K562 (cell line): Measurements from ENCODE around the gene NPDC1. TPM values are rescaled to one million over a fixed set of nuclear protein-coding genes. Genes with fewer than 3 reads are reported as not detected.

Source experiments
- BHLHE40 ChIP-seq: IDR thresholded peaks from 2 replicates; pipeline ENCODE4 v1.6.1; 2011; ENCODE audit warnings: low read length, improper control_type of control experiment
- BRF2 ChIP-seq: IDR thresholded peaks from 3 replicates; pipeline ENCODE4 v1.6.1; 2011; ENCODE audit warnings: borderline replicate concordance, mild to moderate bottlenecking; ENCODE audit not compliant: insufficient read length, insufficient read depth
- E2F4 ChIP-seq: sonication (generic); formaldehyde crosslinking; IDR thresholded peaks from 2 replicates; pipeline ENCODE4 v1.8.0; 2022; ENCODE audit warnings: mild to moderate bottlenecking, low read depth, missing genetic modification reagents
- EHMT2 ChIP-seq: fragments of 450-650 bp; IDR thresholded peaks from 2 replicates; pipeline ENCODE4 v1.6.1; 2018; ENCODE audit warnings: antibody characterized with exemption
- HMBOX1 ChIP-seq: sonication (generic); IDR thresholded peaks from 2 replicates; pipeline ENCODE4 v1.6.1; 2016
- JUND ChIP-seq, 2 experiments: IDR thresholded peaks; 2 replicates in 1 of 2; 3 replicates in 1 of 2; pipeline ENCODE4 v1.6.1; 2011; ENCODE audit warnings: borderline replicate concordance in 2 of 2, low read depth in 2 of 2, low read length in 2 of 2, improper control_type of control experiment in 1 of 2, missing biosample characterization in 1 of 2, missing genetic modification characterization in 1 of 2, missing genetic modification reagents in 1 of 2
- MAZ ChIP-seq, 2 experiments: fragments of 450-650 bp in 1 of 2; sonication (generic) in 1 of 2; formaldehyde crosslinking; IDR thresholded peaks in 1 of 2; conservative IDR thresholded peaks in 1 of 2; 2 replicates each; pipeline versions ENCODE4 v1.4.0 to v1.5.0; 2020; ENCODE audit warnings: mild to moderate bottlenecking in 1 of 2, missing genetic modification reagents in 1 of 2
- MCM5 ChIP-seq: fragments of 450-650 bp; IDR thresholded peaks from 2 replicates; pipeline ENCODE4 v1.6.1; 2016; ENCODE audit warnings: low read depth
- PATZ1 ChIP-seq: fragments of 250-450 bp; sonication (Bioruptor Pico); IDR thresholded peaks from 2 replicates; pipeline ENCODE4 v1.5.0; 2020; ENCODE audit warnings: mild to moderate bottlenecking, borderline replicate concordance
- POLR2AphosphoS2 ChIP-seq: IDR thresholded peaks from 2 replicates; pipeline ENCODE4 v1.6.1; 2012; ENCODE audit warnings: low read length, improper control_type of control experiment
- PRMT5 ChIP-seq: sonication (generic); formaldehyde crosslinking; IDR thresholded peaks from 2 replicates; pipeline ENCODE4 v1.5.0; 2020; ENCODE audit warnings: missing genetic modification reagents
- SMARCB1 ChIP-seq: IDR thresholded peaks from 2 replicates; pipeline ENCODE4 v1.6.1; 2011; ENCODE audit warnings: improper control_type of control experiment, low read depth; ENCODE audit not compliant: insufficient read length
- SPI1 ChIP-seq: IDR thresholded peaks from 2 replicates; pipeline ENCODE4 v1.6.1; 2011; ENCODE audit warnings: low read depth, low read length, control low read depth, borderline replicate concordance
- XRCC4 ChIP-seq: IDR thresholded peaks from one replicate; pipeline ENCODE4 v1.6.1; 2011; ENCODE audit not compliant: insufficient read depth, insufficient read length; ENCODE audit errors: extremely low read depth
- ZBTB7A ChIP-seq: IDR thresholded peaks from 2 replicates; pipeline ENCODE4 v1.6.1; 2011; ENCODE audit warnings: low read depth, mild to moderate bottlenecking, low read length, moderate library complexity, borderline replicate concordance; ENCODE audit not compliant: control insufficient read depth
- ZNF655 ChIP-seq: fragments of 250-450 bp; sonication (Bioruptor Pico); IDR thresholded peaks from 2 replicates; pipeline ENCODE4 v1.5.0; 2021
- ZNF699 ChIP-seq: fragments of 250-450 bp; sonication (Bioruptor Pico); IDR thresholded peaks from 2 replicates; pipeline ENCODE4 v1.8.0; 2021; ENCODE audit warnings: mild to moderate bottlenecking, moderate library complexity; ENCODE audit not compliant: insufficient replicate concordance
- ZNF75A ChIP-seq: fragments of 450-650 bp; formaldehyde crosslinking; IDR thresholded peaks from 2 replicates; pipeline ENCODE4 v1.4.0; 2020; ENCODE audit warnings: mild to moderate bottlenecking
- polyA plus RNA-seq, 8 experiments: library from polyadenylated mRNA; depleted of rRNA in 4 of 8; stranded (reverse) in 5 of 8; unstranded in 3 of 8; fragments of >200 nt; fragmentation: Nextera tagmentation in 2 of 8; fragmentation: Illumina TruSeq in 1 of 8; extraction: Ambion mirVana in 2 of 8; extraction: Trizol in 1 of 8; gene quantifications; 2 replicates each; pipeline versions ENCODE4 v1.2.1 to v1.2.3, GENCODE V29; 2011 to 2014; ENCODE audit warnings: inconsistent platforms in 1 of 8, missing spikeins in 1 of 8
- total RNA-seq, 7 experiments: library from RNA; depleted of rRNA in 6 of 7; stranded (reverse); fragments of >200 nt in 6 of 7; fragmentation: Illumina TruSeq in 2 of 7; extraction: Trizol in 2 of 7; gene quantifications; 2 replicates each; pipeline versions ENCODE4 v1.2.1 to v1.2.3, GENCODE V29; 2011 to 2021; ENCODE audit warnings: low replicate concordance in 1 of 7
- TF ChIP-seq, protein P1 (sequence below): fragments of 250-450 bp; sonication (Bioruptor Pico); IDR thresholded peaks from 2 replicates; pipeline ENCODE4 v1.5.1; 2021; ENCODE audit warnings: mild to moderate bottlenecking

NPDC1 gene
- total and polyA plus RNA-seq, 9 of the 15 experiments (the other 6 are each of a cell fraction or from before 2014, with no cell fraction given) = 0.06 to 2.1 (median 0.53) TPM; not detected in 3

DNA sequence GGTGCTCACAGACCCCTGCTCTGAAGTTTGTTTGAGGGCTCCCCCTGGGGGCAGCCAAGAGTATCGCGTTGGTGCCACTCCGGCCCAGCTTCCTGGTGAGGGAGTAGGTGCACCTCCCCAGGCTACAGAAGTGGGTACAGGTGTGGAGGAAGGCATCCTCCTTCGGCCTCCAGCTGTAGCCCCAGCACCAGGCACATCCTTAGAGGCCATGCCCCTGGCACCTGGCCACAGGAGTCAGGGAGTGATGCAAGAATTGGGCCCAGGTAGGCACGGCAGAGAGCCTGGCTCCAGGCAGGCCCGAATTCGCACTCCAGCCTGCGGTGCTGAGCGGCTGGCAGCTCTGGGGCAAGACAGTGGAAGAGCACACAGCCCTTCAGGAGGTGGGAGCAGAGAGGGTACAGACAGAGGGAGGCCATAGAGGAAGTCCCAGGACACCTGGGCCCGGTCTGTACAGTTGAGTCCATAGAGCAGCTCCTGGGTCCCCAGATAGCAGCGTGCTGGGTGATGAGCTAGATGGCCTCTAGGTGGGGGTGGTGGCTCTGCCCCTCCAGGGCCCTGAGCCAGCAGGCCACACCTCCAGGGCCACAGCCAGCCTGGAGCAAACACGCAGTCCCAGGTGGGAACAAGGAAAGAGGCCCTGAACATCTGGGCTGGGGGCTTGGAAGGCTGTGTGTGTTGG is 22.0 kb upstream of the NPDC1 start (continued):
- TF ChIP-seq JUND (IDR thresholded peaks at IDR 0.05; ENCODE audit: borderline replicate concordance, low read depth, low read length) = peak; percentile 20; the same call in 1 of the 2 replicates
- no peak for TF ChIP-seq JUND (tag; IDR thresholded peaks at IDR 0.05; ENCODE audit: borderline replicate concordance, low read depth, low read length)
- TF ChIP-seq EHMT2 = no peak
- no peak for TF ChIP-seq SMARCB1
- TF ChIP-seq MAZ (CRISPR knock-in tag; conservative IDR thresholded peaks at IDR 0.05 in 1 of 2, IDR thresholded peaks at IDR 0.05 in 1 of 2) = no peak
- no peak for TF ChIP-seq ZNF75A (CRISPR knock-in tag)
- peak; percentile 69; the same call in 1 of the 2 replicates for TF ChIP-seq ZBTB7A
- TF ChIP-seq, protein P1, sequence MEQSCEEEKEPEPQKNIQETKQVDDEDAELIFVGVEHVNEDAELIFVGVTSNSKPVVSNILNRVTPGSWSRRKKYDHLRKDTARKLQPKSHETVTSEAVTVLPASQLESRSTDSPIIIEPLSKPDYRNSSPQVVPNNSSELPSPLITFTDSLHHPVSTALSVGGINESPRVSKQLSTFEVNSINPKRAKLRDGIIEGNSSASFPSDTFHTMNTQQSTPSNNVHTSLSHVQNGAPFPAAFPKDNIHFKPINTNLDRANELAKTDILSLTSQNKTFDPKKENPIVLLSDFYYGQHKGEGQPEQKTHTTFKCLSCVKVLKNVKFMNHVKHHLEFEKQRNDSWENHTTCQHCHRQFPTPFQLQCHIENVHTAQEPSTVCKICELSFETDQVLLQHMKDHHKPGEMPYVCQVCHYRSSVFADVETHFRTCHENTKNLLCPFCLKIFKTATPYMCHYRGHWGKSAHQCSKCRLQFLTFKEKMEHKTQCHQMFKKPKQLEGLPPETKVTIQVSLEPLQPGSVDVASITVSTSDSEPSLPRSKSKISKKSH (CRISPR knock-in tag) = no peak
- no peak for TF ChIP-seq SPI1
- no peak for TF ChIP-seq E2F4
- TF ChIP-seq POLR2AphosphoS2 = no peak
- TF ChIP-seq PATZ1 (CRISPR knock-in tag) = no peak
- no peak for TF ChIP-seq ZNF655 (CRISPR knock-in tag)
- no peak for TF ChIP-seq BRF2
- no peak for TF ChIP-seq XRCC4
- TF ChIP-seq BHLHE40 = 0 out of 2 replicates have a peak, but pooled peaks have one; percentile 5
- no peak for TF ChIP-seq MCM5
- TF ChIP-seq PRMT5 (CRISPR knock-in tag) = no peak
- no peak for TF ChIP-seq HMBOX1
- TF ChIP-seq ZNF699 (CRISPR knock-in tag) = no peak
